Amygdala (tissue), 56 donors: Measurements from ENCODE around the gene LTK.
A peak's percentile ranks its signal among the peaks of the same experiment; 100 is the strongest.

Source experiments
- DNase-seq, 56 donors: peaks; one replicate each; lab custom pipeline; 2025; lab: John Stamatoyannopoulos, UW

The LTK gene

DNA sequence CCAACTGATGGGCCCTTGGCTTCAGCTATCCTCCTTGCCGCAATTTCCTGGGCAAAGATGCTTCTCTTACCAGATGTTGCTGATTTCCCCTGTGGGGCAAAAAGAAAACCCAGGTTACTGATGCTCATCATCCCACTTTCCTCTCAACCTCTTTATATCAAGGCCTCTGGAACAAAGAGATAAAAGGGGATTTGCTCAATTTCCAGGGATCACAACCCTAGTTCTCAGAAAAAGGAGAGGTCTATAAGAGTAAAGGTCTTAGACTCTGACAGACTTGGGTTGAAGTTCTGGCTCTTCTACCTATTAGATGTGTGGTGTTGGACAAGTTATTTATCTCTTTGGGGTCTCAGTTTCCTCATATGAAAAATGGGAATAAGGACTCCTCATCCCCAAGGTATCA, 21.9 kb upstream of the LTK start:
- DNase-seq = no peak

DNA sequence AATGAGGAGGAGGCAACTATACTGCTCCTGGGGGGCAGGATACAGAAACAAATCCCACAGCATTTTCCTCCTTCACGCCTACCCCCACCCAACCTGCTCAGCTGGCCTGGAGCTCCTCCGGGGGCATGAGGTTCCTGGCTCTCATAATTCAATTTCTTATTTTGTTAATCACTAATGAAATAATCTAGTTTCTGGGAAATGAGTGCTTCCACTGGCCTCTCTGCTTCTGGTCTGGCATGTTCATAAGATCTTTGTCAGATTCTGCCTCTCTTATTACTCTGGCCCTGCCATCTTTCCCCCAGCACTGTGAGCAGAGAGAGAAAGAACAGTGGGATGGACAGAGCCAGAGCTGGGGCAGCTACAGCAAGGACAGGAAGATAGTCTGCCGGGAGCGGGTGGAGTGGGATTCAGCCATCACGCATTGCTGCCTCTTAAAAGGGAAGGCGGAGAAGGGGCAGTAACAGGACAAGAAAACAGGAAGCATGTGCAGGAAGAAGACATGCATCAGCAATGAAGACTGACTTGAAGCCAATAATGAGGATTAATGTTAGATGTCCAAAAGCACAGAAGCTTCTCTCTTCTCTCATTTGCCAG, 16.8 kb upstream of the LTK start:
- DNase-seq = no peak

DNA sequence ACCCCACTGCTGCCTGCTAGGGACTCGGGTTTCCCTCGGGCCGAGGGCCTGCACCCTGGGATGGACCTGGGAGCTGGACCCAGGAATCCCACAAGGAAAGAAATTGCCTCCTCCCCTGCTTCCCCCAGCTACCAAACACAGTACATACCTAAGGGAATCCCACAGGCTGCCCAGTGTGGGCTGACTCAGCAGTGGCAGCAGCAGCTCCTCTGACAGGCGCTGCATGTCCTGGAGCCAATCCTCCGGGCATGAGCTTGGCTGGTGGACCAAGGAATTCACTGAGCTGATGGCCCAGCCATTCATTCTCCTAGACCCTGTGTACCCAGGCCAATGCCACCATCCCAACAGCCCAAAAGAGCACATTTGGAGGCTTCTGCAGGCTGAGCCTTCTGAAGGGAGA, 9.5 kb upstream of the LTK start:
- DNase-seq = no peak

GRCh38 chr15:41521614-41522013, 8.0 kb upstream of the LTK start:
- no peak for DNase-seq

GRCh38 chr15:41520636-41521035, 7.0 kb upstream of the LTK start:
- DNase-seq = no peak

- no peak for DNase-seq
These were observed 4.3 kb upstream of the LTK start for GRCh38 chr15:41517895-41518449.

GRCh38 chr15:41512940-41513505, 604 bp downstream of the LTK start:
- DNase-seq = no peak

- DNase-seq = no peak
These were observed 1.1 kb downstream of the LTK start for GRCh38 chr15:41512512-41512939.

DNA sequence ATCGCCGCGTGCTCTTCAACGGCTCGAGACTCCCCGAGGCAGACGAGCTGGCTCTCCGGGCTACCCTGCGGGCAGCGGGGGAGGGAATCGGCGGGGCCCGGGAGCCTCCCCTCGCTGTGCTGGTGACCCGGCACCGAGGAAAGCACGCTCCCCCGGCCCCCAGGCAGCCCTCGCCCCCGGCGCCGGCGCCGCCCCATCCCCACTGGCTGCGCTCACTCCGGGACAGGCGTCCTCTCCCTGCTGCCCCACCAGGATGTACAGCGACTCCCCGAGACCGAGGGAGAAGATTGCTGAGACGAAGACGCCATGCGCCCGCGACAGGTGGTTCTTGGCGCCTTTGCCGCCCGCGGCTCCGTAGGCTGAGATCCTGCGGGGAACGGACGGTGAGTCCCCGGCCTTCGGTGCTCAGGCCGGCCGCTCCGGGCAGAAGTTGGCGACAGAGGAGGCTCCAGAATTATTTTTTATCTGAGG, 1.7 kb downstream of the LTK start:
- no peak for DNase-seq

DNA sequence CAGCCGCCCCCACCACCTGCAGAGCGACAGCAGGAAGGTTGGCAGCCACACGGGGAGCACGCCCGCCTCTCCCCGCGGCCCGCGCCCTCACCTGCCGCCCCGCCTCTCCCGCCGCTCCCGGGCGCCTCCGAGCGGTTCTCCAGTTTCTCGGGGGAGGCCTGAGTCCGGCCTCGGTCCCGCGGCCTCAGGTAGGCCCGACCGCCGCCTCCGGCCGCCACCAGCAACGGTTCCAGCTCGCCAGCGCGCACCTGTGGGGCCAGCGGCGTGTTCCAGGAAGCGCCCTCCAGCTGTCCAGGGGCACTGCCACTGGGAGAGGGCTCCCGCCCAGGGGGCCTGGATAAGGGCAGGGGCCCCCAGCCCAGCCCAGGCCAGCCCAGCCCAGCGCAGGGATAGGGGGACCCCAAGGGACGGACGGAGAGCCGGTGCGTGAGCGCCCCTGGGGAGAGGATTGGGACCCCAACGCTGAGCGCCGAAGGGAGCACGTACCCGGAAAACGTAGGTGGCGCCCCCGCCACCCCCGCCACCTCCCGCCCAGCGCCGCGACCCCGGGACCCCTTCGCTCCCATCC, 2.2 kb downstream of the LTK start:
- no peak for DNase-seq

GRCh38 chr15:41510728-41511127, 2.9 kb downstream of the LTK start:
- no peak for DNase-seq

- DNase-seq = peak in 3 of 56 donors; percentile 6 to 9 (median 8)
These were observed 5.8 kb downstream of the LTK start for GRCh38 chr15:41507820-41508290.

GRCh38 chr15:41506796-41507341, 6.8 kb downstream of the LTK start:
- DNase-seq = no peak

- no peak for DNase-seq
These were observed 7.9 kb downstream of the LTK start for GRCh38 chr15:41505776-41506175.

DNA sequence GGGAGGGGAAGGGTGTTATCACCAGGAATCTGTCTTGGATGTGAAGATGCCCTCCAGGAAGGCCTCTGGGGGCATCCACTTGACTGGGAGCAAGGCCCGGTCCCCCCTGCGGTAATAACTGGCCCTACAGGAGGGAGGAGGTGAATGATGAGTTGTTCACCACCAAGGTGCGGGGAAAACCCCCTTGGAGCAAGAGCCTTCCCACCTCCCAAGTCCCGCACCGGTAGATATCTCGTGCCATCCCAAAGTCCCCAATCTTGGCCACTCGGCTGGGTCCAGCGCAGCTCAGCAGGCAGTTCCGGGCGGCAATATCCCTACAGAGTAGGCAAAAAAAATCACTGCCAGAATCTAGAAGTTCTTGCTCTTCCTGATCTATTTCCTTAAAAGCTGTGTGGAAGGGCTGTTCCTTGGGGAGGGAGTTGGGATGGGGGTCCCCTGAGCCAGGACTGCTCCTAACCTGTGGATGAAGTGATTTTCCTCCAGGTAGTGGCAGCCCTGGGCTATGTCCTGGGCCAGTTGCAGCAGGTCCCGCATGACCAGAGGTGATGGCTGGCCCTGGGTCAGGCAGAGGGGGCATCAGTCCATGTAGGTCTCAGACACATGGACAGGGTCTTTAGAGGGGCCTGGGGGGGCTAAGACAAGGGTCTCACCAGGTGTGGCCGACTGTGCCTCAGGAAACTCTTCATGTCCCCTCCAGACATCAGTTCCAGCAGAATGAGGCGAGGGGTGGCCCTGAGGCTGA, 8.7 kb downstream of the LTK start:
- no peak for DNase-seq

DNA sequence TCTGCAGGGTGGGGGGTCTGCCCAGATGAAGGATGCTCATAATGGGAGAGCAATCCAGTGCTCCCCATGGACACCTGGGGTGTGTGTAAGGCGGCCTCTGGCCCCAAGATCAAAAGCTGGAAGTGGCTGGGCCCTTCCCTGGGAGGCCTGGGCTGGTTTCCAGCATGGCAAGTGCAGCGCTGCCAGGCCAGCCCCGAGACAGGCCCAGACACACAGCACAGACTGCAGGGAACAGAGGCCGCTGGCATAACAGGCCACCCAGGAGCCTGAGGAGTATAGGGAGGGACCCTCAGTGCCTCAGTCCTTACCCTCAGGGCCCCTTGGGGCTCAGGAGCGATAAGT, 10.0 kb downstream of the LTK start:
- peak in 6 of 56 donors; percentile 12 to 39 (median 20) for DNase-seq

DNA sequence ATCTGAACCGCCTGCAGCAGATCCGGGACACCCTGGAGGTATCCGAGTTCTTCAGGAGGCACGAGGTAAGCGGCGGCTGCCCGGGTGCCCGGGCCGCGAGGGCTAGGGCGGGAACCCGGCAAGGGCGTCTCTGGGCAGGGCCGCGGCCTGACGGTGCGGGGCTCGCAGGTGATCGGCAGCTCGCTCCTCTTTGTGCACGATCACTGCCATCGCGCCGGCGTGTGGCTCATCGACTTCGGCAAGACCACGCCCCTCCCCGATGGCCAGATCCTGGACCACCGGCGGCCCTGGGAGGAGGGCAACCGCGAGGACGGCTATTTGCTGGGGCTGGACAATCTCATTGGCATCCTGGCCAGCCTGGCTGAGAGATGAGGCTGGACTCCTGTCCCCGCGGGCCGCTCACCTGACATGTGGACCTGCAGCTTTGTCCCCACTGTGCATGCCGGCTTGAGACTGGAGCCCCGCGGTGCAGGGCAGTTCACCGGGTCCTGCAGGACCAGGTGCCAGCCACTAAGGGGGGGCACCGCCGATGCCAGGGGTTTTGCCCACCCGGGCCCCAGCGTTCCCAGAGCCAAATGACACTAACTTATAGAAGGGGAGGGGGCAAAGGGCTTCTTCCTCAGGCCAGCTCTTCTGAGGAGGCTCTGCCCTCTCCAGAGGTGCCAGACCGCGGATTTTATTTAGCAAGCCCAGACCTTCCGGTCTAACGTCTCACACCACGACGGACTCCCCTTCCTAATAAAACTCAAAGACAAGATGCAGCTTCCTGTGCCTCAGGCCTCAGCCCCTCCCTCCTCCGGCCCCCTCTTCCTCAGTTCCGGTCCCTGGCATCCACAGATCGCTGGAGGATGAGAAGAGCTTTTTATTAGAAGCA, 10.6 kb downstream of the LTK start:
- no peak for DNase-seq

GRCh38 chr15:41501931-41502794, 11.5 kb downstream of the LTK start:
- no peak for DNase-seq
